Measurements from ENCODE around the gene CACNB2. TPM values are rescaled to one million over a fixed set of nuclear protein-coding genes. Genes with fewer than 3 reads are reported as not detected.

The CACNB2 gene
- polyA plus RNA-seq, 1 of the 3 experiments (the other 2 are of a cell fraction) = 0.74 TPM

DNA sequence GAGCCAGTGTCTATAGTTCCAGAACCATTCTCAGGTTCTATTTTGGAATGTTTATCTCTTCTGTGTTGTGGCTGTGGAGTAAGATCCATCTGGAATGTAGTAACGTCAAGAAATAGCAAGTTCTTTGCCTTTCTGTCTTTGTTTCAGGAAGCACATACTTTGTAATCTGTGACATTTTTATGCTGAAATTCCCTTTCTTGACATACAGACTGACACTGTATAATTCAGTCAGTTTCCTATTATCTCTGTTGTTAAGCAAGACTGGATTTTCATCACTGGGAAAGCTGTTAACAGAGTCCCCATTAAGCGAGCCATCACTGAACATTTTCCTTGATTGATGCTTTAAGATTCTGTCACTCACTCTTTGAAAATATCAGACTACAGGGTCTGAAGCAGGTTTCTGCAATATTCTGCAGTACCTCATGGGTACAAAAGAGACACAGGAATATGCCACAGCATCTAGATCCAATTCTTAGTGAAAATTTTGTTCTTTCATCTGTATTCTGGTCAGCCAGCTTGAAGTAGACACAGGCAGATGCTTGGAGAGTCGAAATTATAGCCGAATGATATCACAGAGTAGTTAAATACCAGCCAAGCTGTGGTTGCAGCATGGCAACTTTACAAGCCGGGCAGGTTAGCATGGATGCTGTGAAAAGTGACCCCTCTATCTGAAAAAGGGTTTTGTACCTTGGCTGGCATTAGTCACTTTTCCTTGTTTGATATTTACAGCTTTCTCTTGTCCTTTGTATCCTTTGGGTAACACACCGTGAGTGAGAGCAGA lies 62.6 kb downstream of the CACNB2 start:
- DNase-seq = no peak
- H3K4me1 ChIP-seq (ENCODE audit: control insufficient read depth in 1 of 2, insufficient read depth in 2 of 2, low read depth in 1 of 2, low read length in 1 of 2) = peaks cover 0 to 20% of the 10 kb centered on the region in 2 experiments; a peak in 3 of 4 replicates

DNA sequence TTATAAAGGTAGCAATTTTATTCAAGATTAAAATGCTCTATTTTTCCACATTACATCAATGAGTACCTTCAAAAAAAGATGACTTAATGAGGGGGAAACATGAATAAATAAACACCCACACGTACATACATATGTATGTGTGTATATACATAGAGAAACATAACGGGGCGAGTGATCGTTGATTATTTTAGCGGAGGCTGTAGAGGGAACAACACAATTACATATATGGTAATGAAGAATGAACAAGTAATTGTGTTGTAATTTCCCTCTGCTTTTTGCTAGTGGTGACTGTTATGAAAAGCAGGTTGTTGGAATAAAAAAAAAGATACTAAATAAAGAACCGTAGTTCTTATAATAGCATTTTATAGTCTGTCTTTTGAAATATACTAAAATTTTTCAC lies 63.2 kb downstream of the CACNB2 start:
- peaks cover 0 to 20% of the 10 kb centered on the region in 2 experiments; a peak in 3 of 4 replicates for H3K4me1 ChIP-seq (ENCODE audit: control insufficient read depth in 1 of 2, insufficient read depth in 2 of 2, low read depth in 1 of 2, low read length in 1 of 2)
- no peaks in the 10 kb centered on the region for H3K27me3 ChIP-seq (ENCODE audit: insufficient read depth)
- WGBS (ENCODE audit: low lambda C conversion rate) = 55% methylated on average over 6 of the region's 6 CpGs
- CTCF ChIA-PET = interaction anchor here (0.8 to 1.6 kb wide), 7 partner anchors 9 to 466 kb away, joined by 3 to 6 read pairs (median 3); no protein-coding TSS in a partner anchor
- H3F3A ChIP-seq (replicated peaks; ENCODE audit: insufficient read depth) = no peaks in the 10 kb centered on the region
- POLR2A ChIA-PET = interaction anchor here (1.4 kb wide), 1 partner anchor 9 kb away, joined by 3 read pairs; no protein-coding TSS in a partner anchor
- H3K9me3 ChIP-seq = no peaks in the 10 kb centered on the region
- H3K9ac ChIP-seq = no peak overlapping the region
- DNase-seq = no peak
- H2AFZ ChIP-seq (ENCODE audit: low read depth) = no peak overlapping the region
- H3K9me2 ChIP-seq = no peaks in the 10 kb centered on the region
- H3K4me3 ChIP-seq (ENCODE audit: low read depth in 2 of 2, low read length in 1 of 2) = no peak overlapping the region
- H3K79me2 ChIP-seq (ENCODE audit: insufficient read depth) = no peaks in the 10 kb centered on the region
- H3K27ac ChIP-seq (ENCODE audit: low read depth in 2 of 2, low read length in 1 of 2) = peak overlapping the region in 1 of 2 experiments; percentile 89; a peak in 2 of 4 replicates
- no peak overlapping the region for H3K4me2 ChIP-seq
- H4K20me1 ChIP-seq (ENCODE audit: insufficient read depth) = no peaks in the 10 kb centered on the region
- no peaks in the 10 kb centered on the region for H3K36me3 ChIP-seq (replicated peaks in 1 of 2; ENCODE audit: control insufficient read depth in 1 of 2, insufficient read depth in 2 of 2, low read length in 1 of 2)
- TF ChIP-seq GATA2 (CRISPR knock-in tag; IDR thresholded peaks at IDR 0.05) (no peak), EP300 (IDR thresholded peaks at IDR 0.05; ENCODE audit: borderline replicate concordance in 1 of 2, low read depth in 1 of 2, low read length in 1 of 2) (no peak), CHD2 (IDR thresholded peaks at IDR 0.05; ENCODE audit: low read length, partially characterized antibody) (no peak), FOSL2 (IDR thresholded peaks at IDR 0.05; ENCODE audit: borderline replicate concordance, low read depth) (no peak), NRF1 (IDR thresholded peaks at IDR 0.05; ENCODE audit: low read depth, low read length) (no peak), MXI1 (IDR thresholded peaks at IDR 0.05; ENCODE audit: low read depth, low read length) (no peak), RAD21 (IDR thresholded peaks at IDR 0.05; ENCODE audit: low read length) (no peak), GABPA (IDR thresholded peaks at IDR 0.05; ENCODE audit: low read depth) (no peak), RXRA (IDR thresholded peaks at IDR 0.05; ENCODE audit: borderline replicate concordance, low read depth) (no peak)
- TF ChIP-seq, protein P1, sequence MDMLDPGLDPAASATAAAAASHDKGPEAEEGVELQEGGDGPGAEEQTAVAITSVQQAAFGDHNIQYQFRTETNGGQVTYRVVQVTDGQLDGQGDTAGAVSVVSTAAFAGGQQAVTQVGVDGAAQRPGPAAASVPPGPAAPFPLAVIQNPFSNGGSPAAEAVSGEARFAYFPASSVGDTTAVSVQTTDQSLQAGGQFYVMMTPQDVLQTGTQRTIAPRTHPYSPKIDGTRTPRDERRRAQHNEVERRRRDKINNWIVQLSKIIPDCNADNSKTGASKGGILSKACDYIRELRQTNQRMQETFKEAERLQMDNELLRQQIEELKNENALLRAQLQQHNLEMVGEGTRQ (IDR thresholded peaks at IDR 0.05; ENCODE audit: borderline replicate concordance, low read depth, low read length) = no peak
- TF ChIP-seq, protein P2, sequence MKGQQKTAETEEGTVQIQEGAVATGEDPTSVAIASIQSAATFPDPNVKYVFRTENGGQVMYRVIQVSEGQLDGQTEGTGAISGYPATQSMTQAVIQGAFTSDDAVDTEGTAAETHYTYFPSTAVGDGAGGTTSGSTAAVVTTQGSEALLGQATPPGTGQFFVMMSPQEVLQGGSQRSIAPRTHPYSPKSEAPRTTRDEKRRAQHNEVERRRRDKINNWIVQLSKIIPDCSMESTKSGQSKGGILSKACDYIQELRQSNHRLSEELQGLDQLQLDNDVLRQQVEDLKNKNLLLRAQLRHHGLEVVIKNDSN (IDR thresholded peaks at IDR 0.05; ENCODE audit: borderline replicate concordance, low read depth) = no peak

More for the DNA sequence above, 62.6 kb downstream of the CACNB2 start:
- no peak overlapping the region for H3K4me3 ChIP-seq (ENCODE audit: low read depth in 2 of 2, low read length in 1 of 2)
- no peaks in the 10 kb centered on the region for H4K20me1 ChIP-seq (ENCODE audit: insufficient read depth)
- no peak overlapping the region for H3K4me2 ChIP-seq
- no peak overlapping the region for H2AFZ ChIP-seq (ENCODE audit: low read depth)
- H3K9me2 ChIP-seq = no peaks in the 10 kb centered on the region
- no peaks in the 10 kb centered on the region for H3K27me3 ChIP-seq (ENCODE audit: insufficient read depth)
- POLR2A ChIA-PET = interaction anchor here (1.4 kb wide), 1 partner anchor 8 kb away, joined by 3 read pairs; no protein-coding TSS in a partner anchor
- no peaks in the 10 kb centered on the region for H3K9me3 ChIP-seq
- CTCF ChIA-PET = interaction anchor here (0.8 to 1.7 kb wide), 8 partner anchors 9 to 465 kb away, joined by 3 to 9 read pairs (median 3); no protein-coding TSS in a partner anchor
- no peaks in the 10 kb centered on the region for H3F3A ChIP-seq (replicated peaks; ENCODE audit: insufficient read depth)
- no peak overlapping the region for H3K9ac ChIP-seq
- WGBS (ENCODE audit: low lambda C conversion rate) = 47% methylated on average over 6 of the region's 6 CpGs
- H3K27ac ChIP-seq (ENCODE audit: low read depth in 2 of 2, low read length in 1 of 2) = peak overlapping the region in 1 of 2 experiments; percentile 89; a peak in 2 of 4 replicates
- no peaks in the 10 kb centered on the region for H3K79me2 ChIP-seq (ENCODE audit: insufficient read depth)
- TF ChIP-seq, protein P2 (IDR thresholded peaks at IDR 0.05; ENCODE audit: borderline replicate concordance, low read depth) = no peak
- TF ChIP-seq TCF12 (IDR thresholded peaks at IDR 0.05) (no peak), RFX5 (IDR thresholded peaks at IDR 0.05; ENCODE audit: low read length) (no peak), TEAD4 (IDR thresholded peaks at IDR 0.05; ENCODE audit: borderline replicate concordance, insufficient read depth) (no peak), NRF1 (IDR thresholded peaks at IDR 0.05; ENCODE audit: low read depth, low read length) (no peak), SIN3A (IDR thresholded peaks at IDR 0.05; ENCODE audit: borderline replicate concordance, low read depth, low read length) (no peak), MEF2A (IDR thresholded peaks at IDR 0.05; ENCODE audit: borderline replicate concordance, low read depth) (no peak), FOSL2 (IDR thresholded peaks at IDR 0.05; ENCODE audit: borderline replicate concordance, low read depth) (no peak), ELF1 (IDR thresholded peaks at IDR 0.05) (no peak), SMC3 (IDR thresholded peaks at IDR 0.05; ENCODE audit: low read depth, low read length) (no peak), RCOR1 (IDR thresholded peaks at IDR 0.05; ENCODE audit: low read length) (no peak), EZH2phosphoT487 (IDR thresholded peaks at IDR 0.05; ENCODE audit: borderline replicate concordance, low read depth) (no peak), JUND (IDR thresholded peaks at IDR 0.05) (no peak), CHD2 (IDR thresholded peaks at IDR 0.05; ENCODE audit: low read length, partially characterized antibody) (no peak)
- TF ChIP-seq, protein P3, sequence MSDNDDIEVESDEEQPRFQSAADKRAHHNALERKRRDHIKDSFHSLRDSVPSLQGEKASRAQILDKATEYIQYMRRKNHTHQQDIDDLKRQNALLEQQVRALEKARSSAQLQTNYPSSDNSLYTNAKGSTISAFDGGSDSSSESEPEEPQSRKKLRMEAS (IDR thresholded peaks at IDR 0.05; ENCODE audit: low read depth) = no peak
- TF ChIP-seq, protein P4, sequence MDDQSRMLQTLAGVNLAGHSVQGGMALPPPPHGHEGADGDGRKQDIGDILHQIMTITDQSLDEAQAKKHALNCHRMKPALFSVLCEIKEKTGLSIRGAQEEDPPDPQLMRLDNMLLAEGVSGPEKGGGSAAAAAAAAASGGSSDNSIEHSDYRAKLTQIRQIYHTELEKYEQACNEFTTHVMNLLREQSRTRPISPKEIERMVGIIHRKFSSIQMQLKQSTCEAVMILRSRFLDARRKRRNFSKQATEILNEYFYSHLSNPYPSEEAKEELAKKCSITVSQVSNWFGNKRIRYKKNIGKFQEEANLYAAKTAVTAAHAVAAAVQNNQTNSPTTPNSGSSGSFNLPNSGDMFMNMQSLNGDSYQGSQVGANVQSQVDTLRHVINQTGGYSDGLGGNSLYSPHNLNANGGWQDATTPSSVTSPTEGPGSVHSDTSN (IDR thresholded peaks at IDR 0.05) = no peak
- TF ChIP-seq, protein P5, sequence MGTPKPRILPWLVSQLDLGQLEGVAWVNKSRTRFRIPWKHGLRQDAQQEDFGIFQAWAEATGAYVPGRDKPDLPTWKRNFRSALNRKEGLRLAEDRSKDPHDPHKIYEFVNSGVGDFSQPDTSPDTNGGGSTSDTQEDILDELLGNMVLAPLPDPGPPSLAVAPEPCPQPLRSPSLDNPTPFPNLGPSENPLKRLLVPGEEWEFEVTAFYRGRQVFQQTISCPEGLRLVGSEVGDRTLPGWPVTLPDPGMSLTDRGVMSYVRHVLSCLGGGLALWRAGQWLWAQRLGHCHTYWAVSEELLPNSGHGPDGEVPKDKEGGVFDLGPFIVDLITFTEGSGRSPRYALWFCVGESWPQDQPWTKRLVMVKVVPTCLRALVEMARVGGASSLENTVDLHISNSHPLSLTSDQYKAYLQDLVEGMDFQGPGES (IDR thresholded peaks at IDR 0.05; ENCODE audit: low read depth, low read length) = no peak
- no peaks in the 10 kb centered on the region for H3K36me3 ChIP-seq (replicated peaks in 1 of 2; ENCODE audit: control insufficient read depth in 1 of 2, insufficient read depth in 2 of 2, low read length in 1 of 2)
